Measurements from ENCODE around the gene DNM1L. TPM values are rescaled to one million over a fixed set of nuclear protein-coding genes. Genes with fewer than 3 reads are reported as not detected.

Gene DNM1L
- total RNA-seq, 2 donors from 2014 or later, result 27.2 to 35.9 TPM

GRCh38 chr12:32739279-32739678, 60.2 kb downstream of the DNM1L start:
- intact Hi-C loops (cut with DNase I), result no loop called here
- DNase-seq, result no peak
- Histone ChIP-seq H3K4me3 (no peak overlapping the region), H3K9me3 (no peaks in the 10 kb centered on the region), H3K27me3 (no peaks in the 10 kb centered on the region), H3K27ac (no peak overlapping the region), H3K4me1 (no peaks in the 10 kb centered on the region), H3K36me3 (replicated peaks in 1 of 2; ENCODE audit: insufficient read depth in 1 of 2, low read depth in 2 of 2) (peaks cover 0 to 16% of the 10 kb centered on the region in 2 donors)
- TF ChIP-seq POLR2A (IDR thresholded peaks at IDR 0.05), result no peak
- no peak for TF ChIP-seq CTCF (IDR thresholded peaks at IDR 0.05)
- ATAC-seq, result no peak
- 72 to 84% methylated on average over 2 of the region's 2 CpGs for WGBS, 2 donors

GRCh38 chr12:32742133-32742532, 63.0 kb downstream of the DNM1L start:
- no peak overlapping the region for H3K27ac ChIP-seq
- intact Hi-C loops (cut with DNase I), result no loop called here
- H3K36me3 ChIP-seq (replicated peaks in 1 of 2; ENCODE audit: insufficient read depth in 1 of 2, low read depth in 2 of 2), result peaks cover 0 to 24% of the 10 kb centered on the region in 2 donors
- no peaks in the 10 kb centered on the region for H3K4me1 ChIP-seq
- no peak overlapping the region for H3K4me3 ChIP-seq
- no peak for ATAC-seq
- no peaks in the 10 kb centered on the region for H3K9me3 ChIP-seq
- 91 to 95% methylated on average over 10 of the region's 10 CpGs for WGBS, 2 donors
- no peaks in the 10 kb centered on the region for H3K27me3 ChIP-seq
- TF ChIP-seq POLR2A (IDR thresholded peaks at IDR 0.05) (no peak), CTCF (IDR thresholded peaks at IDR 0.05) (no peak)
- no peak for DNase-seq

GRCh38 chr12:32743264-32743663, 64.2 kb downstream of the DNM1L start:
- Histone ChIP-seq H3K4me1 (no peaks in the 10 kb centered on the region), H3K36me3 (replicated peaks in 1 of 2; ENCODE audit: insufficient read depth in 1 of 2, low read depth in 2 of 2) (peaks cover 0 to 31% of the 10 kb centered on the region in 2 donors), H3K4me3 (no peak overlapping the region), H3K27ac (no peak overlapping the region), H3K27me3 (no peaks in the 10 kb centered on the region), H3K9me3 (no peaks in the 10 kb centered on the region)
- 91 to 98% methylated on average over 2 of the region's 2 CpGs for WGBS, 2 donors
- intact Hi-C loops (cut with DNase I), result no loop called here
- ATAC-seq (no peak), DNase-seq (no peak)
- TF ChIP-seq CTCF (IDR thresholded peaks at IDR 0.05), result no peak
- no peak for TF ChIP-seq POLR2A (IDR thresholded peaks at IDR 0.05)

- Histone ChIP-seq H3K4me3 (no peak overlapping the region), H3K36me3 (replicated peaks in 1 of 2; ENCODE audit: insufficient read depth in 1 of 2, low read depth in 2 of 2) (peaks cover 5 to 20% of the 10 kb centered on the region in 2 donors), H3K27me3 (no peaks in the 10 kb centered on the region), H3K4me1 (peaks cover 21% of the 10 kb centered on the region), H3K27ac (no peak overlapping the region), H3K9me3 (no peaks in the 10 kb centered on the region)
- intact Hi-C loops (cut with DNase I), result no loop called here
- 30 to 37% methylated on average over 4 of the region's 4 CpGs for WGBS, 2 donors
- ATAC-seq, result no peak
- TF ChIP-seq CTCF (IDR thresholded peaks at IDR 0.05), result no peak
- no peak for TF ChIP-seq POLR2A (IDR thresholded peaks at IDR 0.05)
- DNase-seq, result no peak
These were observed 74.5 kb downstream of the DNM1L start for GRCh38 chr12:32753605-32754004.

GRCh38 chr12:32754111-32754510, 75.0 kb downstream of the DNM1L start:
- H3K36me3 ChIP-seq (replicated peaks in 1 of 2; ENCODE audit: insufficient read depth in 1 of 2, low read depth in 2 of 2), result peaks cover 5 to 20% of the 10 kb centered on the region in 2 donors
- H3K9me3 ChIP-seq, result no peaks in the 10 kb centered on the region
- DNase-seq (no peak), ATAC-seq (no peak)
- peaks cover 21% of the 10 kb centered on the region for H3K4me1 ChIP-seq
- no peak overlapping the region for H3K27ac ChIP-seq
- intact Hi-C loops (cut with DNase I), result no loop called here
- H3K27me3 ChIP-seq, result no peaks in the 10 kb centered on the region
- H3K4me3 ChIP-seq, result no peak overlapping the region
- TF ChIP-seq CTCF (IDR thresholded peaks at IDR 0.05), result no peak
- no peak for TF ChIP-seq POLR2A (IDR thresholded peaks at IDR 0.05)
- 23 to 36% methylated on average over 2 of the region's 2 CpGs for WGBS, 2 donors

Data from body of pancreas (tissue), 4 donors.